Activated T-helper 1 cell treated with anti-CD3 and anti-CD28 coated beads, Interleukin-12 subunit alpha, Interleukin-12 subunit beta, Interleukin-2, Interleukin-4 antibody, amounts not matched to agents 30 ng/mL and 10 ng/mL and 1 ng/mL, durations not matched to agents 14 hours and 24 hours and 36 hours (primary cell): Measurements from ENCODE around the gene PALS2. TPM values are rescaled to one million over a fixed set of nuclear protein-coding genes. Genes with fewer than 3 reads are reported as not detected.

ENCODE experiments used
- DNase-seq: peaks from one replicate; pipeline ENCODE4 v3.0.0; 2021; ENCODE audit warnings: low spot score
- H3K27ac Mint-ChIP-seq: one replicate; pipeline ENCODE4 v1.8.0; 2021; ENCODE audit warnings: mild to moderate bottlenecking, mixed read lengths
- H3K27me3 Mint-ChIP-seq: one replicate; pipeline ENCODE4 v1.8.0; 2022; ENCODE audit warnings: mild to moderate bottlenecking, moderate library complexity, mixed read lengths; ENCODE audit not compliant: insufficient read depth
- H3K36me3 Mint-ChIP-seq: one replicate; pipeline ENCODE4 v1.8.0; 2021; ENCODE audit warnings: low read depth, mixed read lengths
- H3K4me1 Mint-ChIP-seq: one replicate; pipeline ENCODE4 v1.8.0; 2021; ENCODE audit warnings: low read depth, mixed read lengths
- H3K4me3 Mint-ChIP-seq: one replicate; pipeline ENCODE4 v1.8.0; 2021; ENCODE audit warnings: mild to moderate bottlenecking, moderate library complexity, mixed read lengths
- H3K9me3 Mint-ChIP-seq: one replicate; pipeline ENCODE4 v1.8.0; 2021; ENCODE audit warnings: mixed read lengths
- intact Hi-C: fragments of 100-400 bp; cut with micrococcal nuclease; formaldehyde crosslinking; loops from one replicate; pipeline ENCODE4 v1.15.1; 2024
- total RNA-seq: library from RNA; stranded (reverse); gene quantifications from 2 replicates; pipeline ENCODE4 v1.2.3, GENCODE V29; 2022

The PALS2 gene
- total RNA-seq, 1 donor from 2014 or later: 34.9 TPM

GRCh38 chr7:24572393-24572996, 757 bp upstream of the PALS2 start:
- H3K9me3 Mint-ChIP-seq: no peaks in the 10 kb centered on the region
- peak overlapping the region; percentile 84 for H3K4me3 Mint-ChIP-seq
- H3K4me1 Mint-ChIP-seq: peaks cover 29% of the 10 kb centered on the region
- intact Hi-C loops: loop anchor here (1.0 to 10.0 kb wide), 6 partner anchors 248 to 1218 kb away; partner anchors contain the start of gene OSBPL3
- peak overlapping the region; percentile 83 for H3K27ac Mint-ChIP-seq
- H3K27me3 Mint-ChIP-seq: peaks cover 41% of the 10 kb centered on the region
- H3K36me3 Mint-ChIP-seq: peaks cover 5% of the 10 kb centered on the region
- peak; percentile 11 for DNase-seq

GRCh38 chr7:24573554-24574338, 494 bp downstream of the PALS2 start:
- Mint-ChIP-seq H3K9me3 (no peaks in the 10 kb centered on the region), H3K27ac (peak overlapping the region; percentile 84), H3K36me3 (peaks cover 5% of the 10 kb centered on the region), H3K4me1 (peaks cover 29% of the 10 kb centered on the region), H3K27me3 (peaks cover 34% of the 10 kb centered on the region), H3K4me3 (peak overlapping the region; percentile 94)
- peak; percentile 24 for DNase-seq
- intact Hi-C loops: loop anchor here (1.0 to 10.0 kb wide), 6 partner anchors 247 to 1219 kb away; partner anchors contain the start of genes CYCS and OSBPL3

GRCh38 chr7:24574386-24574785, 1.1 kb downstream of the PALS2 start:
- H3K9me3 Mint-ChIP-seq: no peaks in the 10 kb centered on the region
- H3K4me3 Mint-ChIP-seq: peak overlapping the region; percentile 94
- intact Hi-C loops: loop anchor here (5.0 to 10.0 kb wide), 4 partner anchors 408 to 1220 kb away; partner anchors contain the start of gene OSBPL3
- peaks cover 31% of the 10 kb centered on the region for H3K4me1 Mint-ChIP-seq
- H3K36me3 Mint-ChIP-seq: peaks cover 5% of the 10 kb centered on the region
- peaks cover 28% of the 10 kb centered on the region for H3K27me3 Mint-ChIP-seq
- no peak for DNase-seq
- H3K27ac Mint-ChIP-seq: peak overlapping the region; percentile 84

- Mint-ChIP-seq H3K4me1 (peaks cover 37% of the 10 kb centered on the region), H3K4me3 (peak overlapping the region; percentile 94), H3K27me3 (peaks cover 22% of the 10 kb centered on the region), H3K36me3 (peaks cover 5% of the 10 kb centered on the region), H3K9me3 (no peaks in the 10 kb centered on the region), H3K27ac (peak overlapping the region; percentile 84)
- intact Hi-C loops: loop anchor here (5.0 to 10.0 kb wide), 5 partner anchors 407 to 1220 kb away; partner anchors contain the start of genes CCDC126 and OSBPL3
- DNase-seq: no peak
Measured at GRCh38 chr7:24574950-24575349, 1.7 kb downstream of the PALS2 start.

GRCh38 chr7:24576171-24577025, 3.1 kb downstream of the PALS2 start:
- no peaks in the 10 kb centered on the region for H3K9me3 Mint-ChIP-seq
- intact Hi-C loops: loop anchor here (1.0 to 10.0 kb wide), 5 partner anchors 89 to 1222 kb away; partner anchors contain the start of genes CCDC126 and GSDME
- H3K4me3 Mint-ChIP-seq: peak overlapping the region; percentile 40
- peaks cover 39% of the 10 kb centered on the region for H3K4me1 Mint-ChIP-seq
- no peak overlapping the region for H3K27ac Mint-ChIP-seq
- DNase-seq: no peak
- peaks cover 9% of the 10 kb centered on the region for H3K27me3 Mint-ChIP-seq
- H3K36me3 Mint-ChIP-seq: peaks cover 5% of the 10 kb centered on the region

- peaks cover 29% of the 10 kb centered on the region for H3K4me1 Mint-ChIP-seq
- H3K36me3 Mint-ChIP-seq: peaks cover 5% of the 10 kb centered on the region
- H3K27me3 Mint-ChIP-seq: no peaks in the 10 kb centered on the region
- no peak overlapping the region for H3K27ac Mint-ChIP-seq
- no peaks in the 10 kb centered on the region for H3K9me3 Mint-ChIP-seq
- no peak for DNase-seq
- intact Hi-C loops: loop anchor here (5.0 to 10.0 kb wide), 3 partner anchors 981 to 1223 kb away; partner anchors contain the start of gene CCDC126
- H3K4me3 Mint-ChIP-seq: no peak overlapping the region
Measured at GRCh38 chr7:24578052-24578451, 4.8 kb downstream of the PALS2 start.

GRCh38 chr7:24580283-24580946, 7.2 kb downstream of the PALS2 start:
- no peaks in the 10 kb centered on the region for H3K9me3 Mint-ChIP-seq
- no peaks in the 10 kb centered on the region for H3K27me3 Mint-ChIP-seq
- H3K4me3 Mint-ChIP-seq: no peak overlapping the region
- no peak for DNase-seq
- no peak overlapping the region for H3K27ac Mint-ChIP-seq
- H3K36me3 Mint-ChIP-seq: peaks cover 1% of the 10 kb centered on the region
- intact Hi-C loops: loop anchor here (2.0 kb wide), 1 partner anchor 16 kb away; no protein-coding TSS in a partner anchor
- peaks cover 19% of the 10 kb centered on the region for H3K4me1 Mint-ChIP-seq

- no peaks in the 10 kb centered on the region for H3K9me3 Mint-ChIP-seq
- H3K27ac Mint-ChIP-seq: no peak overlapping the region
Measured at GRCh38 chr7:24582166-24582565, 8.9 kb downstream of the PALS2 start.

GRCh38 chr7:24587853-24588252, 14.6 kb downstream of the PALS2 start:
- peaks cover 3% of the 10 kb centered on the region for H3K36me3 Mint-ChIP-seq

More at GRCh38 chr7:24582166-24582565, 8.9 kb downstream of the PALS2 start:
- DNase-seq: no peak
- peaks cover 10% of the 10 kb centered on the region for H3K4me1 Mint-ChIP-seq
- no peak overlapping the region for H3K4me3 Mint-ChIP-seq
- H3K27me3 Mint-ChIP-seq: peaks cover 1% of the 10 kb centered on the region
- no peaks in the 10 kb centered on the region for H3K36me3 Mint-ChIP-seq
- intact Hi-C loops: no loop called here

GRCh38 chr7:24591152-24591551, 17.9 kb downstream of the PALS2 start:
- intact Hi-C loops: no loop called here
- Mint-ChIP-seq H3K27ac (no peak overlapping the region), H3K36me3 (peaks cover 3% of the 10 kb centered on the region), H3K9me3 (no peaks in the 10 kb centered on the region), H3K4me3 (no peak overlapping the region), H3K4me1 (peaks cover 23% of the 10 kb centered on the region), H3K27me3 (no peaks in the 10 kb centered on the region)
- no peak for DNase-seq

More at GRCh38 chr7:24587853-24588252, 14.6 kb downstream of the PALS2 start:
- intact Hi-C loops: loop anchor here (5.0 kb wide), 1 partner anchor 296 kb away; no protein-coding TSS in a partner anchor
- H3K9me3 Mint-ChIP-seq: no peaks in the 10 kb centered on the region
- H3K4me3 Mint-ChIP-seq: no peak overlapping the region
- no peak for DNase-seq
- H3K27ac Mint-ChIP-seq: no peak overlapping the region
- peaks cover 23% of the 10 kb centered on the region for H3K4me1 Mint-ChIP-seq
- H3K27me3 Mint-ChIP-seq: peaks cover 1% of the 10 kb centered on the region

- H3K9me3 Mint-ChIP-seq: no peaks in the 10 kb centered on the region
- no peaks in the 10 kb centered on the region for H3K4me1 Mint-ChIP-seq
- peaks cover 3% of the 10 kb centered on the region for H3K36me3 Mint-ChIP-seq
- no peaks in the 10 kb centered on the region for H3K27me3 Mint-ChIP-seq
- no peak for DNase-seq
- intact Hi-C loops: loop anchor here (2.0 kb wide), 1 partner anchor 15 kb away; no protein-coding TSS in a partner anchor
- H3K4me3 Mint-ChIP-seq: no peak overlapping the region
- H3K27ac Mint-ChIP-seq: no peak overlapping the region
Measured at GRCh38 chr7:24595671-24596418, 22.6 kb downstream of the PALS2 start.
